ENCODE results near the gene ADAT1. TPM values are rescaled to one million over a fixed set of nuclear protein-coding genes. Genes with fewer than 3 reads are reported as not detected.

The ADAT1 gene
- polyA plus RNA-seq, 1 of the 3 experiments (the other 2 are of a cell fraction) = 51.1 TPM

- TF ChIP-seq RAD21 (IDR thresholded peaks at IDR 0.05; ENCODE audit: low read length) (peak; percentile 72), YY1 (IDR thresholded peaks at IDR 0.05; ENCODE audit: low read depth) (no peak)
These were observed 2.0 kb downstream of the ADAT1 start (continued) for GRCh38 chr16:75621170-75621477.

GRCh38 chr16:75620326-75621169 lies 2.5 kb downstream of the ADAT1 start:
- ChIA-PET CTCF (interaction anchor here (0.5 to 5.1 kb wide), 17 partner anchors 8 to 155 kb away, joined by 3 to 37 read pairs (median 4); partner anchors contain the start of gene GABARAPL2), POLR2A (interaction anchor here (0.6 kb wide), 1 partner anchor 55 kb away, joined by 3 read pairs; no protein-coding TSS in a partner anchor)
- no peaks in the 10 kb centered on the region for H3K27me3 ChIP-seq (ENCODE audit: insufficient read depth)
- H4K20me1 ChIP-seq (ENCODE audit: insufficient read depth) = no peaks in the 10 kb centered on the region
- 0 out of 4 replicates have a peak overlapping the region, but pooled peaks of 1 of the 2 experiments have one; percentile 8 for H3K27ac ChIP-seq (ENCODE audit: low read depth in 2 of 2, low read length in 1 of 2)
- H3K79me2 ChIP-seq (ENCODE audit: insufficient read depth) = peaks cover 21% of the 10 kb centered on the region
- DNase-seq = no peak
- H3K36me3 ChIP-seq (replicated peaks in 1 of 2; ENCODE audit: control insufficient read depth in 1 of 2, insufficient read depth in 2 of 2, low read length in 1 of 2) = peaks cover 38 to 40% of the 10 kb centered on the region in 2 experiments
- H3K4me1 ChIP-seq (ENCODE audit: control insufficient read depth in 1 of 2, insufficient read depth in 2 of 2, low read depth in 1 of 2, low read length in 1 of 2) = peaks cover 9 to 14% of the 10 kb centered on the region in 2 experiments; a peak in 3 of 4 replicates
- H2AFZ ChIP-seq (ENCODE audit: low read depth) = no peak overlapping the region
- H3K4me2 ChIP-seq = peak overlapping the region; percentile 91
- peaks cover 20% of the 10 kb centered on the region for H3F3A ChIP-seq (replicated peaks; ENCODE audit: insufficient read depth)
- peak overlapping the region; percentile 82; the same call in 1 of the 2 replicates for H3K9ac ChIP-seq
- TF ChIP-seq RCOR1 (IDR thresholded peaks at IDR 0.05; ENCODE audit: low read length) = no peak
- no peak for TF ChIP-seq SMC3 (IDR thresholded peaks at IDR 0.05; ENCODE audit: low read depth, low read length)
- TF ChIP-seq NRF1 (IDR thresholded peaks at IDR 0.05; ENCODE audit: low read depth, low read length) = no peak
- TF ChIP-seq POLR2AphosphoS5 (IDR thresholded peaks at IDR 0.05; ENCODE audit: low read depth, low read length) = no peak
- no peak for TF ChIP-seq TEAD4 (IDR thresholded peaks at IDR 0.05; ENCODE audit: borderline replicate concordance, insufficient read depth)
- no peak for TF ChIP-seq SIN3A (IDR thresholded peaks at IDR 0.05; ENCODE audit: borderline replicate concordance, low read depth, low read length)
- H3K4me3 ChIP-seq (ENCODE audit: low read depth in 2 of 2, low read length in 1 of 2) = peak overlapping the region in 1 of 2 experiments; percentile 85; a peak in 2 of 4 replicates
- 77% methylated on average over 20 of the region's 20 CpGs for WGBS (ENCODE audit: low lambda C conversion rate)
- no peaks in the 10 kb centered on the region for H3K9me3 ChIP-seq
- no peaks in the 10 kb centered on the region for H3K9me2 ChIP-seq

- Histone ChIP-seq H3K27ac (ENCODE audit: low read depth in 2 of 2, low read length in 1 of 2) (no peak overlapping the region), H3K9me2 (no peaks in the 10 kb centered on the region), H4K20me1 (ENCODE audit: insufficient read depth) (peaks cover 4% of the 10 kb centered on the region; the same call in 1 of the 2 replicates), H2AFZ (ENCODE audit: low read depth) (no peak overlapping the region), H3K4me2 (no peak overlapping the region), H3K9ac (no peak overlapping the region), H3K4me3 (ENCODE audit: low read depth in 2 of 2, low read length in 1 of 2) (no peak overlapping the region), H3K27me3 (ENCODE audit: insufficient read depth) (no peaks in the 10 kb centered on the region), H3K36me3 (replicated peaks in 1 of 2; ENCODE audit: control insufficient read depth in 1 of 2, insufficient read depth in 2 of 2, low read length in 1 of 2) (peaks cover 41 to 45% of the 10 kb centered on the region in 2 experiments), H3K4me1 (ENCODE audit: control insufficient read depth in 1 of 2, insufficient read depth in 2 of 2, low read depth in 1 of 2, low read length in 1 of 2) (peaks cover 14 to 17% of the 10 kb centered on the region in 2 experiments), H3K9me3 (no peaks in the 10 kb centered on the region), H3F3A (replicated peaks; ENCODE audit: insufficient read depth) (peaks cover 25% of the 10 kb centered on the region), H3K79me2 (ENCODE audit: insufficient read depth) (peaks cover 21% of the 10 kb centered on the region)
- ChIA-PET POLR2A (no interaction called here), CTCF (interaction anchor here (5.1 kb wide), 1 partner anchor 147 kb away, joined by 37 read pairs; no protein-coding TSS in a partner anchor)
- DNase-seq = no peak
- TF ChIP-seq FOXJ3 (CRISPR knock-in tag; IDR thresholded peaks at IDR 0.05) = no peak
- TF ChIP-seq CHD2 (IDR thresholded peaks at IDR 0.05; ENCODE audit: low read length, partially characterized antibody) = no peak
- no peak for TF ChIP-seq TCF12 (IDR thresholded peaks at IDR 0.05)
- no peak for TF ChIP-seq YY1 (IDR thresholded peaks at IDR 0.05; ENCODE audit: low read depth)
- no peak for TF ChIP-seq USF2 (IDR thresholded peaks at IDR 0.05; ENCODE audit: borderline replicate concordance, low read depth, low read length)
- TF ChIP-seq CTCF (IDR thresholded peaks at IDR 0.05) = no peak
- WGBS (ENCODE audit: low lambda C conversion rate) = 100% methylated on average over 2 of the region's 2 CpGs
These were observed 4.3 kb downstream of the ADAT1 start for GRCh38 chr16:75618780-75619179.
